OCI-LY7 (cell line): Measurements from ENCODE around the gene LRIG1.

Experiments used
- CTCF ChIP-seq: fragments of 200-600 bp; sonication (generic); conservative IDR thresholded peaks from 2 replicates; pipeline ENCODE4 v1.5.1; 2014; ENCODE audit warnings: mild to moderate bottlenecking, antibody characterized with exemption, low read length, moderate library complexity, mixed read lengths
- EZH2phosphoT487 ChIP-seq: fragments of 200-600 bp; sonication (generic); IDR thresholded peaks from 2 replicates; pipeline ENCODE4 v1.6.1; 2018; ENCODE audit warnings: low read depth, borderline replicate concordance, mild to moderate bottlenecking, mixed run types, antibody characterized with exemption, low read length, moderate library complexity, mixed read lengths

GRCh38 chr3:66348704-66349103, 152.1 kb downstream of the LRIG1 start:
- TF ChIP-seq CTCF: no peak
- TF ChIP-seq EZH2phosphoT487: no peak
